GM23338 (cell line): ENCODE data around the gene OAS2. TPM values are rescaled to one million over a fixed set of nuclear protein-coding genes. Genes with fewer than 3 reads are reported as not detected.

Source experiments
- ATAC-seq: fragments of 200-7000 bp; cut with Tn5 transposase; 3 replicates; pipeline ENCODE4 v1.9.1; 2020
- DNase-seq: peaks from one replicate; pipeline ENCODE4 v3.0.0-alpha.2; 2015; ENCODE audit warnings: low spot score
- H2AFZ ChIP-seq: fragments of 200-600 bp; sonication (generic); 2 replicates; pipeline ENCODE4 v1.8.0; 2016; ENCODE audit warnings: antibody characterized with exemption, mild to moderate bottlenecking, moderate library complexity
- H3F3A ChIP-seq: fragments of 200-600 bp; sonication (generic); replicated peaks from 2 replicates; pipeline ENCODE4 v1.8.0; 2017; ENCODE audit warnings: antibody characterized with exemption, mixed run types, low read depth
- H3K27ac ChIP-seq: fragments of 200-600 bp; sonication (generic); 2 replicates; pipeline ENCODE4 v1.6.1; 2016; ENCODE audit warnings: low read depth
- H3K27me3 ChIP-seq: fragments of 200-600 bp; sonication (generic); 2 replicates; pipeline ENCODE4 v1.8.0; 2016; ENCODE audit warnings: mild to moderate bottlenecking, mixed run types, moderate library complexity; ENCODE audit not compliant: insufficient read depth
- H3K36me3 ChIP-seq: fragments of 200-600 bp; sonication (generic); 2 replicates; pipeline ENCODE4 v1.8.0; 2016; ENCODE audit warnings: mild to moderate bottlenecking; ENCODE audit not compliant: insufficient read depth
- H3K4me1 ChIP-seq: fragments of 200-600 bp; sonication (generic); 2 replicates; pipeline ENCODE4 v1.8.0; 2016; ENCODE audit warnings: mild to moderate bottlenecking, moderate library complexity; ENCODE audit not compliant: insufficient read depth
- H3K4me2 ChIP-seq: fragments of 200-600 bp; sonication (generic); 2 replicates; pipeline ENCODE4 v1.7.1; 2017; ENCODE audit warnings: mixed run types
- H3K4me3 ChIP-seq: fragments of 200-600 bp; sonication (generic); 2 replicates; pipeline ENCODE4 v1.6.1; 2016; ENCODE audit warnings: mixed run types
- H3K79me2 ChIP-seq: fragments of 200-600 bp; sonication (generic); replicated peaks from 2 replicates; pipeline ENCODE4 v1.8.0; 2017; ENCODE audit warnings: mild to moderate bottlenecking; ENCODE audit not compliant: insufficient read depth
- H3K9me2 ChIP-seq: fragments of 200-600 bp; sonication (generic); 2 replicates; pipeline ENCODE4 v1.8.0; 2017; ENCODE audit not compliant: insufficient read depth
- H4K20me1 ChIP-seq: fragments of 200-600 bp; sonication (generic); replicated peaks from 2 replicates; pipeline ENCODE4 v1.8.0; 2017; ENCODE audit warnings: mild to moderate bottlenecking; ENCODE audit not compliant: insufficient read depth
- H3K27ac Mint-ChIP-seq: 2 replicates; pipeline ENCODE4 v1.8.0; 2020; ENCODE audit warnings: inconsistent platforms, mild to moderate bottlenecking, moderate library complexity, mixed read lengths
- H3K27me3 Mint-ChIP-seq: 3 replicates; pipeline ENCODE4 v1.8.0; 2022; ENCODE audit warnings: low read depth, mild to moderate bottlenecking, moderate library complexity, mixed read lengths, inconsistent platforms; ENCODE audit not compliant: insufficient read depth, poor library complexity
- H3K36me3 Mint-ChIP-seq: 3 replicates; pipeline ENCODE4 v1.8.0; 2021; ENCODE audit warnings: low read depth, mild to moderate bottlenecking, inconsistent platforms, moderate library complexity, mixed read lengths
- H3K4me1 Mint-ChIP-seq: 3 replicates; pipeline ENCODE4 v1.8.0; 2020; ENCODE audit warnings: mild to moderate bottlenecking, inconsistent platforms, mixed read lengths
- H3K4me3 Mint-ChIP-seq: 3 replicates; pipeline ENCODE4 v1.8.0; 2021; ENCODE audit warnings: moderate library complexity, mild to moderate bottlenecking, inconsistent platforms, mixed read lengths
- H3K9me3 Mint-ChIP-seq: 3 replicates; pipeline ENCODE4 v1.8.0; 2020; ENCODE audit warnings: moderate library complexity, mild to moderate bottlenecking, inconsistent platforms, mixed read lengths
- POLR2AphosphoS5 ChIP-seq: IDR thresholded peaks from 2 replicates; pipeline ENCODE4 v1.6.1; 2016; ENCODE audit warnings: antibody characterized with exemption, low read depth
- ZNF331 ChIP-seq: fragments of 250-450 bp; sonication (Bioruptor Pico); IDR thresholded peaks from 2 replicates; pipeline ENCODE4 v1.5.0; 2020; ENCODE audit warnings: low read depth, mild to moderate bottlenecking, moderate library complexity
- polyA plus RNA-seq: library from polyadenylated mRNA; unstranded; fragments of >200 nt; fragmentation: Nextera tagmentation; extraction: Ambion mirVana; gene quantifications from 2 replicates; pipeline ENCODE4 v1.2.1, GENCODE V29; 2016
- total RNA-seq: library from RNA; depleted of rRNA; stranded (reverse); fragments of >200 nt; shearing (Covaris generic); gene quantifications from 2 replicates; pipeline ENCODE4 v1.2.3, GENCODE V29; 2014
- TF ChIP-seq, protein P1 (sequence below), 2 experiments: fragments of 200-600 bp in 1 of 2; sonication (generic) in 1 of 2; conservative IDR thresholded peaks; 2 replicates each; pipeline versions ENCODE4 v1.5.1 to v1.6.1; 2016 to 2017; ENCODE audit warnings: antibody characterized with exemption in 2 of 2, low read depth in 2 of 2, mild to moderate bottlenecking in 2 of 2, moderate library complexity in 1 of 2
- TF ChIP-seq, protein P2 (sequence below): IDR thresholded peaks from one replicate; pipeline ENCODE4 v1.6.1; 2018; ENCODE audit warnings: antibody characterized with exemption; ENCODE audit not compliant: unreplicated experiment

OAS2 gene
- total and polyA plus RNA-seq, 2 experiments from 2014 or later, result 0.10 TPM; not detected in 1

DNA sequence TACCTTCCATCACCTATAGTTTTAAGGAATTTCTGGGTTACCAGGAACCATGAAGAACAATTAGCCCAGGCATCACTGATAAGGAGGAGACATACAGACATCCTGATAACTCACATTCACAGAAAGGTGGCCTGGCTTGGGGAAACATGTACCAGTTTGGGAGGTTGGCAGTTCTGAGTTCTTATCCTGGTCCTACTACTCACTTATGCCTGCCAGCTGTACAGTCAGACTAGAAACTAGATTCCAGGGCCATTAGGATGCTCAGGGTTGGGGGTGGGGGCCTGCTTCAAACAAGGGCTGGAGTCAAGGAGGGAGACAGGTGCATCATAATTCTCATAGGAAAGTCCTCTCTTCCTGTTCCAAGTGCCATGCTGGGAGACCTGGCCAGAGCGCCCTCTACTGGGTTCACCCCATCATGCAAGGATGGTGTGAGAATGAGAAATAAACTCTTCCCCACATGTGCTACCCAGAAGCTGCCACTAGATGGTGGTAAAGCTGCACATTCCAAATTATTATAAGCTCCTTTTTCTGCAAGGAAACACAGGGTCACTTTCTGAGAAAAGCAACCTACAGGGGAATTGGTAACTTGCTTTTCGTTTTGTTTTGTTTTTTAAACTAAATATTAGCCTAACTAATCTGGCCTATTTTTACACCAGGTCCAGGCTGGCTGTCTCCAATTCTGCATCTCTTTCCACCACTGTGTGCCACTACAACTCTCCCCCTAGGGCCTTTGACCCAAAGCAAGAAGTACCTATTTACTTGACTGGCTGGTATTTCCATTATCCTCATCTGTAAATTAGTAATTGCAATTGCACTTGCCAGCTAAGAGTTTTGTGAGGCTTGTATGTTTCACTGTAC is 14.5 kb downstream of the OAS2 start:
- Mint-ChIP-seq H3K4me3 (no peak overlapping the region), H3K4me1 (peaks cover 14% of the 10 kb centered on the region), H3K27me3 (peaks cover 2% of the 10 kb centered on the region), H3K36me3 (peaks cover 5% of the 10 kb centered on the region; the same call in 1 of the 3 replicates), H3K9me3 (peaks cover 8% of the 10 kb centered on the region; the same call in 2 of the 3 replicates), H3K27ac (no peak overlapping the region)
- Histone ChIP-seq H3K4me1 (peaks cover 22% of the 10 kb centered on the region; the same call in 1 of the 2 replicates), H3K9me2 (no peaks in the 10 kb centered on the region; the same call in 1 of the 2 replicates), H4K20me1 (no peaks in the 10 kb centered on the region), H3K4me2 (no peak overlapping the region), H3K27ac (no peak overlapping the region), H3K4me3 (no peak overlapping the region), H3F3A (0 out of 2 replicates have a peak, but pooled peaks cover 4% of the 10 kb centered on the region), H2AFZ (no peak overlapping the region), H3K36me3 (no peaks in the 10 kb centered on the region), H3K79me2 (no peaks in the 10 kb centered on the region), H3K27me3 (no peaks in the 10 kb centered on the region)
- TF ChIP-seq, protein P1, sequence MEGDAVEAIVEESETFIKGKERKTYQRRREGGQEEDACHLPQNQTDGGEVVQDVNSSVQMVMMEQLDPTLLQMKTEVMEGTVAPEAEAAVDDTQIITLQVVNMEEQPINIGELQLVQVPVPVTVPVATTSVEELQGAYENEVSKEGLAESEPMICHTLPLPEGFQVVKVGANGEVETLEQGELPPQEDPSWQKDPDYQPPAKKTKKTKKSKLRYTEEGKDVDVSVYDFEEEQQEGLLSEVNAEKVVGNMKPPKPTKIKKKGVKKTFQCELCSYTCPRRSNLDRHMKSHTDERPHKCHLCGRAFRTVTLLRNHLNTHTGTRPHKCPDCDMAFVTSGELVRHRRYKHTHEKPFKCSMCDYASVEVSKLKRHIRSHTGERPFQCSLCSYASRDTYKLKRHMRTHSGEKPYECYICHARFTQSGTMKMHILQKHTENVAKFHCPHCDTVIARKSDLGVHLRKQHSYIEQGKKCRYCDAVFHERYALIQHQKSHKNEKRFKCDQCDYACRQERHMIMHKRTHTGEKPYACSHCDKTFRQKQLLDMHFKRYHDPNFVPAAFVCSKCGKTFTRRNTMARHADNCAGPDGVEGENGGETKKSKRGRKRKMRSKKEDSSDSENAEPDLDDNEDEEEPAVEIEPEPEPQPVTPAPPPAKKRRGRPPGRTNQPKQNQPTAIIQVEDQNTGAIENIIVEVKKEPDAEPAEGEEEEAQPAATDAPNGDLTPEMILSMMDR (conservative IDR thresholded peaks at IDR 0.05; ENCODE audit: low read depth in 2 of 2), result peak; percentile 99 to 100
- TF ChIP-seq POLR2AphosphoS5, result no peak
- peak; percentile 84 for DNase-seq
- peak; percentile 77 for ATAC-seq

DNA sequence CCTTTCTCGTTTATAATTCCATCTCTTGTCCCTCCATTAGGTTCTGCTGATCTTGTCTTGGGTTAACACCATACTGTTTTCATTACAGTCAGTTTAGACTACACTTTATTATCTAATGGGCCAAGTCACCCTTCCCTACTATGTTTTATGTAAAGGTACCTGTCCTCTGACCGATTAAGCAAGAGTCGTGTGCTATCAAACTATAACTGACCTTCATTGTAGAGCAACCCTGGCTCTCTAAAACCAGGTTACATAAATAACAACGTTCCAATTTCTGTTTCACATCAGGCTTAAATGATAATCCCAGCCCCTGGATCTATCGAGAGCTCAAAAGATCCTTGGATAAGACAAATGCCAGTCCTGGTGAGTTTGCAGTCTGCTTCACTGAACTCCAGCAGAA is 16.7 kb downstream of the OAS2 start:
- Histone ChIP-seq H3F3A (0 out of 2 replicates have a peak, but pooled peaks cover 2% of the 10 kb centered on the region), H3K4me2 (no peak overlapping the region), H3K27ac (no peak overlapping the region), H3K36me3 (no peaks in the 10 kb centered on the region), H3K79me2 (no peaks in the 10 kb centered on the region), H4K20me1 (no peaks in the 10 kb centered on the region), H3K27me3 (no peaks in the 10 kb centered on the region), H2AFZ (no peak overlapping the region), H3K4me3 (no peak overlapping the region), H3K4me1 (peaks cover 17% of the 10 kb centered on the region; the same call in 1 of the 2 replicates), H3K9me2 (no peaks in the 10 kb centered on the region)
- TF ChIP-seq POLR2AphosphoS5 (no peak), ZNF331 (CRISPR knock-in tag) (no peak)
- TF ChIP-seq, protein P1 (conservative IDR thresholded peaks at IDR 0.05; ENCODE audit: low read depth in 2 of 2), result no peak
- TF ChIP-seq, protein P2, sequence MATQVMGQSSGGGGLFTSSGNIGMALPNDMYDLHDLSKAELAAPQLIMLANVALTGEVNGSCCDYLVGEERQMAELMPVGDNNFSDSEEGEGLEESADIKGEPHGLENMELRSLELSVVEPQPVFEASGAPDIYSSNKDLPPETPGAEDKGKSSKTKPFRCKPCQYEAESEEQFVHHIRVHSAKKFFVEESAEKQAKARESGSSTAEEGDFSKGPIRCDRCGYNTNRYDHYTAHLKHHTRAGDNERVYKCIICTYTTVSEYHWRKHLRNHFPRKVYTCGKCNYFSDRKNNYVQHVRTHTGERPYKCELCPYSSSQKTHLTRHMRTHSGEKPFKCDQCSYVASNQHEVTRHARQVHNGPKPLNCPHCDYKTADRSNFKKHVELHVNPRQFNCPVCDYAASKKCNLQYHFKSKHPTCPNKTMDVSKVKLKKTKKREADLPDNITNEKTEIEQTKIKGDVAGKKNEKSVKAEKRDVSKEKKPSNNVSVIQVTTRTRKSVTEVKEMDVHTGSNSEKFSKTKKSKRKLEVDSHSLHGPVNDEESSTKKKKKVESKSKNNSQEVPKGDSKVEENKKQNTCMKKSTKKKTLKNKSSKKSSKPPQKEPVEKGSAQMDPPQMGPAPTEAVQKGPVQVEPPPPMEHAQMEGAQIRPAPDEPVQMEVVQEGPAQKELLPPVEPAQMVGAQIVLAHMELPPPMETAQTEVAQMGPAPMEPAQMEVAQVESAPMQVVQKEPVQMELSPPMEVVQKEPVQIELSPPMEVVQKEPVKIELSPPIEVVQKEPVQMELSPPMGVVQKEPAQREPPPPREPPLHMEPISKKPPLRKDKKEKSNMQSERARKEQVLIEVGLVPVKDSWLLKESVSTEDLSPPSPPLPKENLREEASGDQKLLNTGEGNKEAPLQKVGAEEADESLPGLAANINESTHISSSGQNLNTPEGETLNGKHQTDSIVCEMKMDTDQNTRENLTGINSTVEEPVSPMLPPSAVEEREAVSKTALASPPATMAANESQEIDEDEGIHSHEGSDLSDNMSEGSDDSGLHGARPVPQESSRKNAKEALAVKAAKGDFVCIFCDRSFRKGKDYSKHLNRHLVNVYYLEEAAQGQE, result no peak
- Mint-ChIP-seq H3K27ac (no peak overlapping the region), H3K4me1 (peaks cover 11% of the 10 kb centered on the region), H3K27me3 (no peaks in the 10 kb centered on the region), H3K9me3 (peaks cover 3% of the 10 kb centered on the region; the same call in 2 of the 3 replicates), H3K36me3 (no peaks in the 10 kb centered on the region; the same call in 2 of the 3 replicates), H3K4me3 (no peak overlapping the region)
- DNase-seq (no peak), ATAC-seq (no peak)
